Endodermal cell (in vitro differentiated cells): ENCODE results near the gene C1orf116. TPM values are rescaled to one million over a fixed set of nuclear protein-coding genes. Genes with fewer than 3 reads are reported as not detected.

Experiments used
- DNase-seq: peaks from one replicate; pipeline ENCODE4 v3.0.0-alpha.2; 2017
- H3K27ac ChIP-seq: 2 replicates; pipeline ENCODE4 v1.5.1; 2013; ENCODE audit warnings: mild to moderate bottlenecking, low read depth, low read length, moderate library complexity
- H3K27me3 ChIP-seq: 2 replicates; pipeline ENCODE4 v1.6.1; 2013; ENCODE audit warnings: mild to moderate bottlenecking, low read length, moderate library complexity; ENCODE audit not compliant: insufficient read depth, control insufficient read depth, poor library complexity, severe bottlenecking
- H3K36me3 ChIP-seq: 2 replicates; pipeline ENCODE4 v1.7.0; 2013; ENCODE audit warnings: mild to moderate bottlenecking, low read length, moderate library complexity; ENCODE audit not compliant: control insufficient read depth, insufficient read depth
- H3K4me1 ChIP-seq: one replicate; pipeline ENCODE4 v1.7.0; 2013; ENCODE audit warnings: low read length; ENCODE audit not compliant: control insufficient read depth, insufficient read depth
- H3K4me3 ChIP-seq: 2 replicates; pipeline ENCODE4 v1.5.1; 2013; ENCODE audit warnings: mild to moderate bottlenecking, low read length, moderate library complexity
- H3K9ac ChIP-seq: 2 replicates; pipeline ENCODE4 v1.6.1; 2013; ENCODE audit warnings: mild to moderate bottlenecking, low read length, moderate library complexity; ENCODE audit not compliant: poor library complexity, severe bottlenecking; ENCODE audit errors: extremely low read depth
- H3K9me3 ChIP-seq: 2 replicates; pipeline ENCODE4 v1.6.1; 2013; ENCODE audit warnings: mild to moderate bottlenecking, low read length, moderate library complexity; ENCODE audit not compliant: control insufficient read depth
- H3K27ac Mint-ChIP-seq: 2 replicates; pipeline ENCODE4 v1.8.0; 2020; ENCODE audit warnings: mixed read lengths
- H3K27me3 Mint-ChIP-seq: 2 replicates; pipeline ENCODE4 v1.8.0; 2021; ENCODE audit warnings: mild to moderate bottlenecking, mixed read lengths; ENCODE audit not compliant: insufficient read depth
- H3K36me3 Mint-ChIP-seq: 2 replicates; pipeline ENCODE4 v1.8.0; 2020; ENCODE audit warnings: low read depth, mixed read lengths
- H3K4me1 Mint-ChIP-seq: 2 replicates; pipeline ENCODE4 v1.8.0; 2020; ENCODE audit warnings: mixed read lengths
- H3K4me3 Mint-ChIP-seq: 2 replicates; pipeline ENCODE4 v1.8.0; 2020; ENCODE audit warnings: mild to moderate bottlenecking, moderate library complexity, mixed read lengths
- H3K9me3 Mint-ChIP-seq: 2 replicates; pipeline ENCODE4 v1.8.0; 2020; ENCODE audit warnings: mild to moderate bottlenecking, mixed read lengths
- CTCF ChIP-seq: fragments of 200-600 bp; sonication (generic); conservative IDR thresholded peaks from 2 replicates; pipeline ENCODE4 v1.5.0; 2021; ENCODE audit warnings: antibody characterized with exemption, mild to moderate bottlenecking
- WGBS, 2 experiments: methylation state at CpG; one replicate each; pipeline versions ENCODE4 v1.1.5 to v1.1.7; 2013; ENCODE audit warnings: missing lambda C conversion rate in 2 of 2, mixed read lengths in 1 of 2; ENCODE audit not compliant: insufficient coverage in 1 of 2, insufficient read length in 1 of 2; 5-methylcytosine and 5-hydroxymethylcytosine counted together
- total RNA-seq, 2 donors: library from RNA; stranded (reverse); fragmentation: NEBNext Ultra II Directional in 1 of 2; extraction: Animal tissue kit (Norgen Biotek cat#: 25700) in 1 of 2; gene quantifications; 2 replicates in 1 of 2; 3 replicates in 1 of 2; pipeline ENCODE4 v1.2.1, GENCODE V29; 2021

C1orf116 gene
- total RNA-seq, 2 donors from 2014 or later: 0.55 to 0.60 TPM

GRCh38 chr1:206985162-206985749, 47.3 kb downstream of the C1orf116 start:
- Mint-ChIP-seq H3K27me3 (peaks cover 2% of the 10 kb centered on the region), H3K27ac (no peak overlapping the region), H3K36me3 (no peaks in the 10 kb centered on the region), H3K9me3 (no peaks in the 10 kb centered on the region), H3K4me1 (peaks cover 27% of the 10 kb centered on the region), H3K4me3 (no peak overlapping the region)
- peaks cover 8% of the 10 kb centered on the region for H3K4me1 ChIP-seq
- H3K4me3 ChIP-seq: no peak overlapping the region
- peak; percentile 55 for DNase-seq
- H3K27ac ChIP-seq: no peak overlapping the region
- 67 to 70% methylated on average over 10 of the region's 10 CpGs for WGBS, 2 experiments
- no peaks in the 10 kb centered on the region for H3K27me3 ChIP-seq
- TF ChIP-seq CTCF: no peak
- no peaks in the 10 kb centered on the region for H3K9me3 ChIP-seq
- H3K36me3 ChIP-seq: no peaks in the 10 kb centered on the region
- no peak overlapping the region for H3K9ac ChIP-seq

GRCh38 chr1:206982216-206982615, 50.3 kb downstream of the C1orf116 start:
- H3K4me3 ChIP-seq: no peak overlapping the region
- Mint-ChIP-seq H3K27ac (no peak overlapping the region), H3K9me3 (no peaks in the 10 kb centered on the region), H3K36me3 (no peaks in the 10 kb centered on the region), H3K27me3 (peaks cover 2% of the 10 kb centered on the region), H3K4me1 (peaks cover 41% of the 10 kb centered on the region), H3K4me3 (no peak overlapping the region)
- H3K36me3 ChIP-seq: no peaks in the 10 kb centered on the region
- no peaks in the 10 kb centered on the region for H3K9me3 ChIP-seq
- no peak overlapping the region for H3K27ac ChIP-seq
- no peaks in the 10 kb centered on the region for H3K27me3 ChIP-seq
- peak; percentile 91 for DNase-seq
- no peak overlapping the region for H3K9ac ChIP-seq
- H3K4me1 ChIP-seq: peaks cover 18% of the 10 kb centered on the region
- TF ChIP-seq CTCF: peak; percentile 90
- WGBS, 2 experiments: 23% methylated on average over 4 of the region's 4 CpGs

GRCh38 chr1:206979379-206980043, 53.0 kb downstream of the C1orf116 start:
- Mint-ChIP-seq H3K27ac (peak overlapping the region; percentile 42), H3K36me3 (no peaks in the 10 kb centered on the region), H3K27me3 (peaks cover 2% of the 10 kb centered on the region), H3K4me1 (peaks cover 41% of the 10 kb centered on the region), H3K4me3 (no peak overlapping the region), H3K9me3 (no peaks in the 10 kb centered on the region)
- no peaks in the 10 kb centered on the region for H3K36me3 ChIP-seq
- H3K4me3 ChIP-seq: no peak overlapping the region
- no peaks in the 10 kb centered on the region for H3K27me3 ChIP-seq
- no peak overlapping the region for H3K9ac ChIP-seq
- 72 to 100% methylated on average over 1 to 3 of the region's 3 CpGs for WGBS, 2 experiments
- peaks cover 18% of the 10 kb centered on the region for H3K4me1 ChIP-seq
- no peak overlapping the region for H3K27ac ChIP-seq
- no peaks in the 10 kb centered on the region for H3K9me3 ChIP-seq
- DNase-seq: no peak
- peak; percentile 78 for TF ChIP-seq CTCF
